H1 (cell line): ENCODE measurements around the gene GGTLC2. TPM values are rescaled to one million over a fixed set of nuclear protein-coding genes. Genes with fewer than 3 reads are reported as not detected.

ENCODE experiments used
- CHD7 ChIP-seq: fragments of 300-600 bp; sonication (generic); IDR thresholded peaks from 2 replicates; pipeline ENCODE4 v1.7.1; 2012; ENCODE audit warnings: low read length, moderate library complexity, mild to moderate bottlenecking, inconsistent platforms; ENCODE audit not compliant: insufficient replicate concordance
- EP300 ChIP-seq, 2 experiments: IDR thresholded peaks; 1 replicate in 1 of 2; 2 replicates in 1 of 2; pipeline ENCODE4 v1.6.1; 2011 to 2012; ENCODE audit warnings: low read depth in 2 of 2, low read length in 2 of 2, mild to moderate bottlenecking in 2 of 2, borderline replicate concordance in 1 of 2, inconsistent platforms in 1 of 2, moderate library complexity in 1 of 2
- ZNF274 ChIP-seq: IDR thresholded peaks from 2 replicates; pipeline ENCODE4 v1.7.0; 2012; ENCODE audit warnings: low read length, borderline replicate concordance; ENCODE audit errors: extremely low read depth
- polyA plus RNA-seq, 7 experiments: library from polyadenylated mRNA; depleted of rRNA in 3 of 7; stranded (reverse) in 5 of 7; unstranded in 2 of 7; fragments of >200 nt in 5 of 7; fragments of 200-250 nt in 2 of 7; gene quantifications; 1 replicate in 5 of 7; 2 replicates in 1 of 7; 4 replicates in 1 of 7; pipeline versions ENCODE4 v1.2.1 to v1.2.3, GENCODE V29; 2011 to 2013; ENCODE audit warnings: missing spikeins in 2 of 7, mixed read lengths in 2 of 7
- total RNA-seq: library from RNA; stranded (reverse); fragmentation: NEBNext Ultra II Directional; extraction: Animal tissue kit (Norgen Biotek cat#: 25700); gene quantifications from 2 replicates; pipeline ENCODE4 v1.2.1, GENCODE V29; 2021

Gene GGTLC2
- total and polyA plus RNA-seq, 2 of the 8 experiments (the other 6 are each of a cell fraction or from before 2014, with no cell fraction given), result not detected

GRCh38 chr22:22680396-22680795, 36.0 kb downstream of the GGTLC2 start (continued):
- no peak for TF ChIP-seq CHD7
- no peak for TF ChIP-seq ZNF274
- TF ChIP-seq EP300 (IDR thresholded peaks at IDR 0.05; ENCODE audit: borderline replicate concordance in 1 of 2, low read depth in 2 of 2, low read length in 2 of 2), result no peak
- TF ChIP-seq, all 59 proteins: peak for 0
